ENCODE results near the gene FILIP1L.

Gene FILIP1L

GRCh38 chr3:99961756-99962515, 152.4 kb downstream of the FILIP1L start:
- no peak for TF ChIP-seq ZFX (IDR thresholded peaks at IDR 0.05)
- no peak for TF ChIP-seq CTCF (conservative IDR thresholded peaks at IDR 0.05)
- no peak overlapping the region for H3K27ac ChIP-seq

- TF ChIP-seq ZFX (IDR thresholded peaks at IDR 0.05) (no peak), CTCF (conservative IDR thresholded peaks at IDR 0.05) (no peak)
- no peak overlapping the region for H3K27ac ChIP-seq
These were observed 153.4 kb downstream of the FILIP1L start for GRCh38 chr3:99960941-99961340.

- no peak overlapping the region for H3K27ac ChIP-seq
- no peak for TF ChIP-seq ZFX (IDR thresholded peaks at IDR 0.05)
- TF ChIP-seq CTCF (conservative IDR thresholded peaks at IDR 0.05) = no peak
These were observed 154.0 kb downstream of the FILIP1L start for GRCh38 chr3:99960123-99960878.

- TF ChIP-seq CTCF (conservative IDR thresholded peaks at IDR 0.05) (no peak), ZFX (IDR thresholded peaks at IDR 0.05) (no peak)
- H3K27ac ChIP-seq = no peak overlapping the region
These were observed 155.9 kb downstream of the FILIP1L start for GRCh38 chr3:99958222-99958912.

- no peak for TF ChIP-seq CTCF (conservative IDR thresholded peaks at IDR 0.05)
- H3K27ac ChIP-seq = no peak overlapping the region
These were observed 157.0 kb downstream of the FILIP1L start for GRCh38 chr3:99957151-99957796.

- TF ChIP-seq ZFX (IDR thresholded peaks at IDR 0.05) (no peak), CTCF (conservative IDR thresholded peaks at IDR 0.05) (no peak)
- H3K27ac ChIP-seq = no peak overlapping the region
These were observed 158.3 kb downstream of the FILIP1L start for GRCh38 chr3:99955773-99956562.
